ENCODE data around the gene UPK3B. TPM values are rescaled to one million over a fixed set of nuclear protein-coding genes. Genes with fewer than 3 reads are reported as not detected.
"Not testable (repeated sequence)": the region's sequence is repeated elsewhere in the genome, so short reads cannot be mapped to it uniquely, and the experiment has no call there.

UPK3B gene
- polyA plus RNA-seq, 3 donors = 0.33 TPM; not detected in 2

GRCh38 chr7:76492139-76492538 is 18.2 kb upstream of the UPK3B start:
- intact Hi-C loops (cut with micrococcal nuclease); H3K79me2 ChIP-seq (ENCODE audit: insufficient read depth, low read length); H3K9me3 ChIP-seq (replicated peaks in 1 of 2; ENCODE audit: control insufficient read depth in 1 of 2, insufficient read depth in 1 of 2, low read length in 2 of 2); H3K9me3 Mint-ChIP-seq; DNase-seq; H3K4me3 Mint-ChIP-seq; H3K4me3 ChIP-seq (replicated peaks in 1 of 3; ENCODE audit: low read depth in 2 of 3, low read length in 3 of 3); H3K4me2 ChIP-seq (replicated peaks; ENCODE audit: extremely low read depth, low read length, poor library complexity, severe bottlenecking); H3K9ac ChIP-seq (ENCODE audit: insufficient read depth, low read length, poor library complexity, severe bottlenecking); H2AFZ ChIP-seq (ENCODE audit: insufficient read depth, low read depth, low read length, poor library complexity, severe bottlenecking); H3K27me3 Mint-ChIP-seq (ENCODE audit: low read depth in 3 of 3); H3K36me3 ChIP-seq (replicated peaks in 1 of 2; ENCODE audit: control insufficient read depth in 1 of 2, insufficient read depth in 2 of 2, low read length in 2 of 2); H3K4me1 ChIP-seq (ENCODE audit: control insufficient read depth in 1 of 2, insufficient read depth in 2 of 2, low read length in 2 of 2); H3K27ac ChIP-seq (ENCODE audit: low read depth in 1 of 2, low read length in 2 of 2); H3K27me3 ChIP-seq (ENCODE audit: control insufficient read depth in 2 of 2, insufficient read depth in 2 of 2, low read length in 2 of 2); H3K27ac Mint-ChIP-seq; H3K36me3 Mint-ChIP-seq; H4K20me1 ChIP-seq (ENCODE audit: insufficient read depth, low read length); H3K4me1 Mint-ChIP-seq: not testable (repeated sequence)
- no CpG with 5 or more reads among the region's 10 CpGs for WGBS (ENCODE audit: insufficient coverage)

DNA sequence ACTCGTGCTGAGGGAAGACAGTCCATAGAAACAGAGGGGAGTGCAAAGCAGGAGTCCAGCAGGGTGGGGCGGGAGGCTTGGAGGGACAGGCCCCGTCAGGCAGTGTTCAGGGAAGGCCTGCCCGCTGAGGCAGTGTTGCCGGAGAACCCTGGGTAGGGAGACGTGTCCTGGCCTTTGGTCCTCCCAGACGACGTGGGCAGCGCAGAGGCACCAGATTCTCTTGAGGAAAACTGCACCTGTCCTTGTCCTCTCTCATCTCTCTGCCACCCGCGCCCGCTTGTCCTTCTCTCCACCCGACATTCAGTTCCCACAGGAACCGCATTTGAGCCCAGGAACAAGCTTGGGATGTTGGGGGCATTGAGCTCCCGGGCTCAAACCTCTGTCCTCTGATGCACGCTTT is 14.6 kb upstream of the UPK3B start:
- H3K4me1 ChIP-seq (ENCODE audit: control insufficient read depth in 1 of 2, insufficient read depth in 2 of 2, low read length in 2 of 2); H3K27ac ChIP-seq (ENCODE audit: low read depth in 1 of 2, low read length in 2 of 2); H3K4me3 ChIP-seq (replicated peaks in 1 of 3; ENCODE audit: low read depth in 2 of 3, low read length in 3 of 3); H4K20me1 ChIP-seq (ENCODE audit: insufficient read depth, low read length); intact Hi-C loops (cut with micrococcal nuclease); H3K9me3 ChIP-seq (replicated peaks in 1 of 2; ENCODE audit: control insufficient read depth in 1 of 2, insufficient read depth in 1 of 2, low read length in 2 of 2); DNase-seq; H3K36me3 Mint-ChIP-seq; H3K4me3 Mint-ChIP-seq; H3K79me2 ChIP-seq (ENCODE audit: insufficient read depth, low read length); H3K27me3 ChIP-seq (ENCODE audit: control insufficient read depth in 2 of 2, insufficient read depth in 2 of 2, low read length in 2 of 2); H2AFZ ChIP-seq (ENCODE audit: insufficient read depth, low read depth, low read length, poor library complexity, severe bottlenecking); H3K4me2 ChIP-seq (replicated peaks; ENCODE audit: extremely low read depth, low read length, poor library complexity, severe bottlenecking); H3K9ac ChIP-seq (ENCODE audit: insufficient read depth, low read length, poor library complexity, severe bottlenecking); H3K27ac Mint-ChIP-seq; H3K9me3 Mint-ChIP-seq; H3K27me3 Mint-ChIP-seq (ENCODE audit: low read depth in 3 of 3); H3K36me3 ChIP-seq (replicated peaks in 1 of 2; ENCODE audit: control insufficient read depth in 1 of 2, insufficient read depth in 2 of 2, low read length in 2 of 2); H3K4me1 Mint-ChIP-seq: not testable (repeated sequence)
- no CpG with 5 or more reads among the region's 16 CpGs for WGBS (ENCODE audit: insufficient coverage)

GRCh38 chr7:76497918-76498582 is 12.3 kb upstream of the UPK3B start:
- H3K4me3 ChIP-seq (replicated peaks in 1 of 3; ENCODE audit: low read depth in 2 of 3, low read length in 3 of 3); H3K4me1 Mint-ChIP-seq; DNase-seq; H3K9me3 Mint-ChIP-seq; H3K27ac Mint-ChIP-seq; H3K4me1 ChIP-seq (ENCODE audit: control insufficient read depth in 1 of 2, insufficient read depth in 2 of 2, low read length in 2 of 2); H4K20me1 ChIP-seq (ENCODE audit: insufficient read depth, low read length); H3K4me3 Mint-ChIP-seq; H3K9me3 ChIP-seq (replicated peaks in 1 of 2; ENCODE audit: control insufficient read depth in 1 of 2, insufficient read depth in 1 of 2, low read length in 2 of 2); H3K27ac ChIP-seq (ENCODE audit: low read depth in 1 of 2, low read length in 2 of 2); H2AFZ ChIP-seq (ENCODE audit: insufficient read depth, low read depth, low read length, poor library complexity, severe bottlenecking); H3K4me2 ChIP-seq (replicated peaks; ENCODE audit: extremely low read depth, low read length, poor library complexity, severe bottlenecking); H3K9ac ChIP-seq (ENCODE audit: insufficient read depth, low read length, poor library complexity, severe bottlenecking); intact Hi-C loops (cut with micrococcal nuclease); H3K27me3 Mint-ChIP-seq (ENCODE audit: low read depth in 3 of 3); H3K27me3 ChIP-seq (ENCODE audit: control insufficient read depth in 2 of 2, insufficient read depth in 2 of 2, low read length in 2 of 2); H3K79me2 ChIP-seq (ENCODE audit: insufficient read depth, low read length): not testable (repeated sequence)
- H3K36me3 ChIP-seq (replicated peaks in 1 of 2; ENCODE audit: control insufficient read depth in 1 of 2, insufficient read depth in 2 of 2, low read length in 2 of 2) = peaks cover 6 to 16% of the 10 kb centered on the region in 2 donors
- peaks cover 17 to 27% of the 10 kb centered on the region in 2 donors for H3K36me3 Mint-ChIP-seq
- WGBS (ENCODE audit: insufficient coverage) = 100% methylated on average over 1 of the region's 27 CpGs

DNA sequence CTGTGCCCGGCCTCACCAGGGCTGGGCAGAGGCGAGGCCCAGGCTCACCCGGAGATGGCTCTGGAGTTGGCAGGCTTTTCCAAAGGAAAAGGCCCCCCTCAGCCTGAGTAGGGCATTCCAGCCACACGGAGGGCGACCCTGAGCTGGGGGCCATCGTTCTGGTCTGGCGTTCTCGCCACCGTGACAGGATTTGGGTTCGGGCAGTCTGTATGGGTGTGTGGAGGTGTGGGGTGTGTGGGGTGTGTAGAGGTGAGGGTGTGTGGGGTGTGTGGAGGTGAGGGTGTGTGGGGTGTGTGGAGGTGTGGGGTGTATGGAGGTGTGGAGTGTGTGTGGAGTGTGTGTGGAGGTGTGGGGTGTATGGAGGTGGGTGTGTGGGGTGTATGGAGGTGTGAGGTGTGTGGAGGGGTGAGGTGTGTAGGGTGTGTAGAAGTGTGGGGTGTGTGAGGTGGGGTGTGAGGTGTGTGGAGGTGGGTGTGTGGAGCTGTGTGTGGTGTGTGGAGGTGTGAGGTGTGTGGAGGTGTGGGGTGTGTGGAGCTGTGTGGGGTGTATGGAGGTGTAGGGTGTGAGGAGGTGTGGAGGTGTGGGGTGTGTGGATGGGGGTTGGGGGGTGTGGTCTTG is 11.7 kb upstream of the UPK3B start:
- H3K27ac Mint-ChIP-seq; H3K79me2 ChIP-seq (ENCODE audit: insufficient read depth, low read length); DNase-seq; H3K9me3 ChIP-seq (replicated peaks in 1 of 2; ENCODE audit: control insufficient read depth in 1 of 2, insufficient read depth in 1 of 2, low read length in 2 of 2); H3K9ac ChIP-seq (ENCODE audit: insufficient read depth, low read length, poor library complexity, severe bottlenecking); H3K4me2 ChIP-seq (replicated peaks; ENCODE audit: extremely low read depth, low read length, poor library complexity, severe bottlenecking); H3K4me3 Mint-ChIP-seq; H2AFZ ChIP-seq (ENCODE audit: insufficient read depth, low read depth, low read length, poor library complexity, severe bottlenecking); H3K4me3 ChIP-seq (replicated peaks in 1 of 3; ENCODE audit: low read depth in 2 of 3, low read length in 3 of 3); H3K4me1 ChIP-seq (ENCODE audit: control insufficient read depth in 1 of 2, insufficient read depth in 2 of 2, low read length in 2 of 2); H4K20me1 ChIP-seq (ENCODE audit: insufficient read depth, low read length); H3K27me3 ChIP-seq (ENCODE audit: control insufficient read depth in 2 of 2, insufficient read depth in 2 of 2, low read length in 2 of 2); H3K27ac ChIP-seq (ENCODE audit: low read depth in 1 of 2, low read length in 2 of 2); H3K4me1 Mint-ChIP-seq; intact Hi-C loops (cut with micrococcal nuclease); H3K27me3 Mint-ChIP-seq (ENCODE audit: low read depth in 3 of 3); H3K9me3 Mint-ChIP-seq: not testable (repeated sequence)
- H3K36me3 ChIP-seq (replicated peaks in 1 of 2; ENCODE audit: control insufficient read depth in 1 of 2, insufficient read depth in 2 of 2, low read length in 2 of 2) = peaks cover 8 to 20% of the 10 kb centered on the region in 2 donors
- peaks cover 20 to 30% of the 10 kb centered on the region in 2 donors for H3K36me3 Mint-ChIP-seq
- no CpG with 5 or more reads among the region's 10 CpGs for WGBS (ENCODE audit: insufficient coverage)
